ENCODE results near the gene RTP3. TPM values are rescaled to one million over a fixed set of nuclear protein-coding genes. Genes with fewer than 3 reads are reported as not detected.
"Not testable (repeated sequence)": the region's sequence is repeated elsewhere in the genome, so short reads cannot be mapped to it uniquely, and the experiment has no call there.

The RTP3 gene
- total and polyA plus RNA-seq, 10 donors, result not detected

- DNase-seq, result no peak
- Histone ChIP-seq H3K4me3 (no peak overlapping the region), H3K27me3 (replicated peaks in 1 of 7) (no peaks in the 10 kb centered on the region), H3K36me3 (no peaks in the 10 kb centered on the region), H3K9me3 (no peaks in the 10 kb centered on the region), H3K4me1 (peaks cover 11 to 41% (median 30%) of the 10 kb centered on the region in 6 donors), H3K27ac (no peak overlapping the region)
- TF ChIP-seq POLR2AphosphoS5 (IDR thresholded peaks at IDR 0.05) (no peak), POLR2A (IDR thresholded peaks at IDR 0.05) (no peak), CTCF (IDR thresholded peaks at IDR 0.05 in 8 of 11, conservative IDR thresholded peaks at IDR 0.05 in 3 of 11) (no peak)
- 89 to 92% (median 89%) methylated on average over 6 of the region's 6 CpGs for WGBS, 5 donors
- intact Hi-C loops (cut with DNase I; ENCODE audit: low total_unique reads), result no loop called here
Measured at GRCh38 chr3:46492890-46493547, 4.8 kb upstream of the RTP3 start.

DNA sequence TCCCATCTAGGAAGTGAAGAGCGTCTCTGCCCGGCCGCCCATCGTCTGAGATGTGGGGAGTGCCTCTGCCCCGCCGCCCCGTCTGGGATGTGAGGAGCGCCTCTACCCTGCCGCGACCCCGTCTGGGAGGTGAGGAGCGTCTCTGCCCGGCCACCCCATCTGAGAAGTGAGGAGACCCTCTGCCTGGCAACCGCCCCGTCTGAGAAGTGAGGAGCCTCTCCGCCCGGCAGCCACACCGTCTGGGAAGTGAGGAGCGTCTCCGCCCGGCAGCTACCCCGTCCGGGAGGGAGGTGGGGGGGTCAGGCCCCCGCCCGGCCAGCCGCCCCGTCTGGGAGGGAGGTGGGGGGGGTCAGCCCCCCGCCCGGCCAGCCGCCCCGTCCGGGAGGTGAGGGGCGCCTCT is 3.3 kb upstream of the RTP3 start:
- H3K36me3 ChIP-seq; H3K27ac ChIP-seq; DNase-seq; H3K4me3 ChIP-seq; H3K27me3 ChIP-seq (replicated peaks in 1 of 7); H3K9me3 ChIP-seq; intact Hi-C loops (cut with DNase I; ENCODE audit: low total_unique reads): not testable (repeated sequence)
- H3K4me1 ChIP-seq, result peaks cover 6 to 27% (median 18%) of the 10 kb centered on the region in 6 donors
- WGBS, 5 donors, result 89 to 93% (median 92%) methylated on average over 7 to 27 of the region's 33 CpGs; no CpG with 5 or more reads in 1 of the 5 donors

- H3K4me1 ChIP-seq, result peaks cover 6 to 28% (median 18%) of the 10 kb centered on the region in 6 donors
- 82 to 89% (median 85%) methylated on average over 5 of the region's 5 CpGs for WGBS, 5 donors
- no peaks in the 10 kb centered on the region for H3K9me3 ChIP-seq
- TF ChIP-seq CTCF (IDR thresholded peaks at IDR 0.05 in 8 of 11, conservative IDR thresholded peaks at IDR 0.05 in 3 of 11) (no peak), POLR2AphosphoS5 (IDR thresholded peaks at IDR 0.05) (no peak), POLR2A (IDR thresholded peaks at IDR 0.05) (no peak)
- no peak for DNase-seq
- no peaks in the 10 kb centered on the region for H3K27me3 ChIP-seq (replicated peaks in 1 of 7)
- H3K4me3 ChIP-seq, result no peak overlapping the region
- H3K36me3 ChIP-seq, result no peaks in the 10 kb centered on the region
- H3K27ac ChIP-seq, result peak overlapping the region in 6 of 8 donors; percentile 45 to 69 (median 60)
- intact Hi-C loops (cut with DNase I; ENCODE audit: low total_unique reads), result loop anchor here (2.0 kb wide), 1 partner anchor 63 kb away; no protein-coding TSS in a partner anchor
Measured at GRCh38 chr3:46495901-46496456, 1.8 kb upstream of the RTP3 start.

DNA sequence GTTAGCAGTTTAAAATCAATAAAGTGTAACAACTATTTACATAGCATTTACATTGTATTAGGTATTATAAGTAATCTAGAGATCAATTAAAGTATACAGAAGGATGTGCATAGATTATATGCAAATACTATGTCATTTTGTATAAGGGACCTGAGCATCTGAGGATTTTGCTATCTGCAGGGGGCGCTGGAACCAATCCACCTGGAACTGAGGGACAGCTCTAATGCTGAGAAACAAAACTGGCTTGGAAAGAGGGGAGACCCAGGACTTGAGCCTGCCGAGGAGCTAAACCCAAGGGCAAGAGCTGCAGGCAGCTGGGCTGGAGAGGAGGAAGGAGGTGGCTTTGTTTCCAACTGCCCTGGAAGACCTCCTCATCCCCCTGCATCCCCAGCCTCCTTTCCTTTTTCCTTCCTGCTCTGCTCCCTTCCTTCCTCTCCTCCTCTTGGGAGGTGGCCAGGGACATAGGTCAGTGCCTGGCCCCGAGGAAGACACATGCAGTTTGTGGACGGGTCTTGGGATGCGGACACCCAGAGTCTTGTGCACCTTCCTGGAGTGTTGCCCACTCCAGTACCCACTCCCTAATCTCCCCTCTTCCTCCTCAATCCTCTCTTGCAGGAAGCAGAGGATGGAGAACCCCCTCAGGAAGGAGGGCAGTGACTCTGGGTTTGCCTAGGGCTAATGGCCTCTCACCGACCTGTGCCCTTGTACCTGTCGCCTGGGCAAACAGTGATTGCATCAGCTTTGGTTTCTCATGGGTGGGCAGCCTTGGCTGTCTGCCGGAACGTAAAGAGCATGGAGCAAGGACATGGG is 825 bp upstream of the RTP3 start:
- Histone ChIP-seq H3K27me3 (replicated peaks in 1 of 7) (no peaks in the 10 kb centered on the region), H3K4me1 (peaks cover 10 to 36% (median 21%) of the 10 kb centered on the region in 6 donors), H3K36me3 (no peaks in the 10 kb centered on the region), H3K4me3 (no peak overlapping the region), H3K9me3 (no peaks in the 10 kb centered on the region), H3K27ac (no peak overlapping the region)
- WGBS, 5 donors, result 55 to 68% (median 60%) methylated on average over 9 of the region's 9 CpGs
- intact Hi-C loops (cut with DNase I; ENCODE audit: low total_unique reads), result loop anchor here (2.0 kb wide), 1 partner anchor 62 kb away; no protein-coding TSS in a partner anchor
- TF ChIP-seq POLR2AphosphoS5 (IDR thresholded peaks at IDR 0.05), result peak in 1 of 3 donors; percentile 24
- TF ChIP-seq CTCF (IDR thresholded peaks at IDR 0.05 in 8 of 11, conservative IDR thresholded peaks at IDR 0.05 in 3 of 11), result peak in 8 of 11 experiments; percentile 12 to 46 (median 36)
- no peak for TF ChIP-seq POLR2A (IDR thresholded peaks at IDR 0.05)
- no peak for DNase-seq

Measured in spleen (tissue), 11 donors.